Chondrocyte (in vitro differentiated cells): ENCODE results near the gene TNRC6C. TPM values are rescaled to one million over a fixed set of nuclear protein-coding genes. Genes with fewer than 3 reads are reported as not detected.
"Not testable (repeated sequence)": the region's sequence is repeated elsewhere in the genome, so short reads cannot be mapped to it uniquely, and the experiment has no call there.

ENCODE experiments used
- DNase-seq: peaks from one replicate; pipeline ENCODE4 v3.0.0; 2021; ENCODE audit warnings: mixed read lengths, low spot score
- H3K27ac Mint-ChIP-seq: one replicate; pipeline ENCODE4 v1.8.0; 2021; ENCODE audit warnings: mild to moderate bottlenecking, moderate library complexity, mixed read lengths; ENCODE audit not compliant: unreplicated experiment
- H3K27me3 Mint-ChIP-seq: 2 replicates; pipeline ENCODE4 v1.8.0; 2021; ENCODE audit warnings: low read depth, mixed read lengths
- H3K36me3 Mint-ChIP-seq: 2 replicates; pipeline ENCODE4 v1.8.0; 2021; ENCODE audit warnings: low read depth, mixed read lengths
- H3K4me1 Mint-ChIP-seq: 2 replicates; pipeline ENCODE4 v1.8.0; 2021; ENCODE audit warnings: low read depth, mild to moderate bottlenecking, mixed read lengths
- H3K4me3 Mint-ChIP-seq: one replicate; pipeline ENCODE4 v1.8.0; 2021; ENCODE audit warnings: mild to moderate bottlenecking, moderate library complexity, mixed read lengths; ENCODE audit not compliant: unreplicated experiment
- H3K9me3 Mint-ChIP-seq: 2 replicates; pipeline ENCODE4 v1.8.0; 2021; ENCODE audit warnings: low read depth, mixed read lengths
- CTCF ChIP-seq: fragments of 200-600 bp; sonication (generic); IDR thresholded peaks from 2 replicates; pipeline ENCODE4 v1.5.0; 2021; ENCODE audit warnings: antibody characterized with exemption, mild to moderate bottlenecking, moderate library complexity
- total RNA-seq: library from RNA; stranded (reverse); gene quantifications from 3 replicates; pipeline ENCODE4 v1.2.1, GENCODE V29; 2021

The TNRC6C gene
- total RNA-seq, 1 donor from 2014 or later, result 19.8 TPM

- H3K36me3 Mint-ChIP-seq, result peaks cover 8% of the 10 kb centered on the region
- no peak overlapping the region for H3K4me3 Mint-ChIP-seq
- peaks cover 10% of the 10 kb centered on the region for H3K4me1 Mint-ChIP-seq
- H3K9me3 Mint-ChIP-seq, result no peaks in the 10 kb centered on the region
- DNase-seq, result no peak
- H3K27ac Mint-ChIP-seq, result no peak overlapping the region
- TF ChIP-seq CTCF, result no peak
- no peaks in the 10 kb centered on the region for H3K27me3 Mint-ChIP-seq
These were observed 105.0 kb downstream of the TNRC6C start for GRCh38 chr17:78063489-78063888.

- TF ChIP-seq CTCF, result no peak
- no peaks in the 10 kb centered on the region for H3K27me3 Mint-ChIP-seq
- no peak for DNase-seq
- H3K4me3 Mint-ChIP-seq, result no peak overlapping the region
- no peaks in the 10 kb centered on the region for H3K9me3 Mint-ChIP-seq
- no peaks in the 10 kb centered on the region for H3K4me1 Mint-ChIP-seq
- peaks cover 10% of the 10 kb centered on the region for H3K36me3 Mint-ChIP-seq
- no peak overlapping the region for H3K27ac Mint-ChIP-seq
These were observed 106.2 kb downstream of the TNRC6C start for GRCh38 chr17:78064708-78065107.

- not testable (repeated sequence) for DNase-seq, H3K4me3 Mint-ChIP-seq, H3K4me1 Mint-ChIP-seq, H3K27me3 Mint-ChIP-seq, H3K27ac Mint-ChIP-seq, H3K9me3 Mint-ChIP-seq
- H3K36me3 Mint-ChIP-seq, result peaks cover 17% of the 10 kb centered on the region
These were observed 108.5 kb downstream of the TNRC6C start for GRCh38 chr17:78066976-78067375.

- no peak for TF ChIP-seq CTCF
These were observed 111.2 kb downstream of the TNRC6C start for GRCh38 chr17:78069695-78070094.

GRCh38 chr17:78072961-78073360 lies 114.5 kb downstream of the TNRC6C start:
- H3K4me3 Mint-ChIP-seq, result no peak overlapping the region
- no peaks in the 10 kb centered on the region for H3K4me1 Mint-ChIP-seq
- H3K27me3 Mint-ChIP-seq, result no peaks in the 10 kb centered on the region
- no peak for DNase-seq
- no peaks in the 10 kb centered on the region for H3K9me3 Mint-ChIP-seq
- no peak for TF ChIP-seq CTCF
- no peak overlapping the region for H3K27ac Mint-ChIP-seq
- peaks cover 48% of the 10 kb centered on the region for H3K36me3 Mint-ChIP-seq

More at GRCh38 chr17:78069695-78070094, 111.2 kb downstream of the TNRC6C start:
- no peak overlapping the region for H3K27ac Mint-ChIP-seq
- DNase-seq, result no peak
- H3K4me3 Mint-ChIP-seq, result no peak overlapping the region
- H3K9me3 Mint-ChIP-seq, result no peaks in the 10 kb centered on the region
- H3K4me1 Mint-ChIP-seq, result no peaks in the 10 kb centered on the region
- peaks cover 37% of the 10 kb centered on the region for H3K36me3 Mint-ChIP-seq
- no peaks in the 10 kb centered on the region for H3K27me3 Mint-ChIP-seq

GRCh38 chr17:78075011-78075410 lies 116.5 kb downstream of the TNRC6C start:
- H3K36me3 Mint-ChIP-seq, result peaks cover 57% of the 10 kb centered on the region
- no peaks in the 10 kb centered on the region for H3K27me3 Mint-ChIP-seq
- no peaks in the 10 kb centered on the region for H3K4me1 Mint-ChIP-seq
- TF ChIP-seq CTCF, result no peak
- H3K9me3 Mint-ChIP-seq, result no peaks in the 10 kb centered on the region
- H3K4me3 Mint-ChIP-seq, result no peak overlapping the region
- DNase-seq, result no peak
- H3K27ac Mint-ChIP-seq, result no peak overlapping the region
